OCI-M2 (cell line): ENCODE measurements around the gene IL17F.

Source experiments
- DNase-seq: peaks from one replicate; lab custom pipeline; 2025; ENCODE audit not compliant: unreplicated experiment; lab: John Stamatoyannopoulos, UW

IL17F gene

DNA sequence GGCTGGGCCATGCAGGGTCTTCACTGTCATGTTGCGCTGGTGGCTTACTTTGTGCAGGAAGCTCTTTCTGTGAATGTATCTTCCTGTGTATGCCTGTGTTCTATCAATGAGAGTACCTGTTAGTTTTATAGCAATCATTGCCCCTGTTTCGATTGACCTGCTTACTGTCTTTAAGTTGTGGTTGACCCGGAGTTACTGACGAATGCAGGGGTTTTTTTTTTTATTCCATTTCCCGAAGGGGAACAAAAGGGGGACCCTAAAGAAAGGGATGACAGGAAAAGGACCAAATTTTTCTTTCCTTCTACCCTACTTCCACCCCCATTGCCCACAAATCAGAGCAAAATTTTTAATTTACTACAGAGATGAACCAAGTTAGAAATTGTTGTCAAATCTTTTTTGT is at the start of gene IL17F:
TSS of gene IL17F (minus strand) at position 101 of the 400 bp plus-strand sequence. CDS start at position 30, 71 bp downstream.
- DNase-seq, result no peak

DNA sequence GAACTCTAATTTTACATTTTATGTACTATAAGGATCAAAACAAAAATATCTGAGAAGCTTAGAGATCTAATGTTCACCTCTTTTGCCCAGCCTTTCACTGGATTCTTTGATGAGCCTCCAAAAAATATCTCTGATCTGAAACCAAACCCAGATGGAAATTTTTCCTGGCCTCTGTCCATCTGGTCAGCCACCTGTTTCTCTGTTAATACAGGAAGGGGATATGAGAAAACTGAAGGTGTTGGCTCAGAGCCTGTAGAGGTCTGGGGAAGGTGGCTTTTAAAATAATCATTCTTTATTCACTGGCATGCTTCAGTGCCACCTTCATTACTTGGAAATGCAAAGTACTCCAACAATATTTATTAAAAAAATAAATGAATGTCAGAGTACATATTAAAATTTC is 48.8 kb upstream of the IL17F start:
- no peak for DNase-seq

DNA sequence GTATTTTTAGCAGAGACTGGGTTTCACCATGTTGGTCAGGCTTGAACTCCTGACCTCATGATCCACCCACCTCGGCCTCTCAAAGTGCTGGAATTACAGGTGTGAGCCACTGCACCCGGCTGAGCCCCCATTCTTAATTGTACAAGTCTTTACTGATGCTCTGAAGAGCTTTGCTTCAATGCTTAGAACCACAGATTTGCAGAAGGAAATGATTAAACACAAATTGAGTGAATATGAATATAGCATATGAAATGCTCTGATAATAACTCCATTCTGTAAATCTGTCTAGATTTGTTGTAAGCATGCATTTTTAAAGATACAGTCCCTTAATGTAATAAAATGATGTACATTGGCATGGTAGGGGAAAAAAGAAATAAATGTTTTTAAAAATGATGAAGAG is 44.5 kb upstream of the IL17F start:
- no peak for DNase-seq

DNA sequence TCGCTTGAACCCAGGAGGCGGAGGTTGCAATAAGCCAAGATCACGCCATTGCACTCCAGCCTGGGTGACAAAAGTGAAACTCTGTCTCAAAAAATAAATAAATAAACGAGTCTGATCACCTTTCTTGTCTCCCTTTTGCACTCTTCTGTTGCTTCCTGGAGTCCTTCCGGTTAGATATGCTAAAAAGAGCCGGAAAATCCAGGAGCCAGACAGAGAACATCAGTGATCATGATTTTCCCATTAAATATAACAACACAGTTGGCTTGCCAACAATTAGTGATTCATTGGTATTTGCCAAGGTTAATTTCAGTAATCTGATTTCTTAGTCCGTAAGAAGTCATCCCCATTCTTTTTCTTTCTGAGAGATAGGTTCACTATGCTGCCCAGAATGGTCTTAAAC is 43.9 kb upstream of the IL17F start:
- DNase-seq, result no peak

DNA sequence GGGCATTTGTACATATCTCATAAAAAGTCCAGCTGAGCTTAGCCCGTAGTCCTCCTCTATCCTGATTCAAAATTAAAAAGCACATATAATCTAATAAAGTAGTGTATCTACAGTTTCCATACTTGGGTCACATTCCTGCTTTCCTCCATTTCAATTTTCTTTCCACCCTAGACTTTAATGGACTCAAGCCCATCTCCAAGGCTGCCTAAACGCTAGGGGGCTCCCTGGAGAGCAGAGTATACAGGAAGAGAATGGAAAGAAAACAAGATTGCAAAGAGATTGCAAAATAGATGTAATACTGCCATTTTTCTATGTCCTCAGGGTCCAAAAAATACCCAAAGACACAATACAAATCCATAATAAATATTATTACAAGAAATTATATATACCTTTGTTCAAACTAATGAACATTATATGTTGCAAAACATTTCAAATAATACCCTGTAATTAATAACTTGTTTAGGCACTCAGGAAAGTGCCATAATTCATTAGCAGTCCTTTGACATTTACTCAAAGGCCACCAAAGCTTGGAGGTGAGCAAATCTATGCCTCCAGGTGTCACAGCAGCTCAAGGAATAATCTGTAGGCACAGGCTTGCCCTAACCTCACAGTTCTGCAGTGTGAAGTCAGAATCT is 42.6 kb upstream of the IL17F start:
- no peak for DNase-seq

DNA sequence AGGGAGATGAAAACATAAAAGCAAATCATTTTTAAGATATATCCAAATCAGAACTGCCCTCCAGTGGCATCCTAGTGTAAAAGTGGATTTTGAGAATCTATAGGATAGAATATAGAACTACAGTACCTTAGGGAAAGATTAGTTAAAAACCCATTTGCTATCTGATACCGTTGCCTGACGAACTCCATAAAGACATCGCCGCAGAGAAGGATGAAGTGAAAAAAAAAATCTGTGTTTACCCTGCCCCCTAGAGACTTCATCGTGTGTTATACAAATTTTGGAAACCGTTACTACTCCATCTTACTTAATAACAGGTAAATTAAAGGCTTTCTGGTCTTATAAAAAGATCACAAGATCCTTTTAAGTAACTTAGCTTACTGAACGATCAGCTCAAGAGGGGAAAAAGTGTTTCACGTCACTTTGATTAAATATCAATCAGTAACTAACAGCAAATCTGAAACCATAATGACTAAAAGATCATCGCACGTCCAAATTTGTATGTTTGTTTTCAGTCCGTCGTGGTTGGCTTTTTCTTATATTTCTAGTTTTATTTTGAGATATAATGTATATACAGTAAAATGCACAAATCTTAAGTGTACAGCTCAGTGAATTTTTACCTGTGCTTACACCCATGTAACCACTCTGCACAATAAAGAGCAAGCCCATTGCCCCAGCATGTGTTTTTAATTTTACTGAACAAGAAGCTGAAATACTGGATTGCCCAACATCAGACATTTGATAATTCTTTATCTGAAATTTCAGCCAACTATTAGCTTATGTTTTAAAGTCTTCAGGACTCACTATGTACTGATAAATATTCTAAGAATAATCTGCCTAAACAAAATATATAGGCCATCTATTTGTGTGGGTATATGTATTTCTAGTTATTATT is 41.1 kb upstream of the IL17F start:
- DNase-seq, result no peak

DNA sequence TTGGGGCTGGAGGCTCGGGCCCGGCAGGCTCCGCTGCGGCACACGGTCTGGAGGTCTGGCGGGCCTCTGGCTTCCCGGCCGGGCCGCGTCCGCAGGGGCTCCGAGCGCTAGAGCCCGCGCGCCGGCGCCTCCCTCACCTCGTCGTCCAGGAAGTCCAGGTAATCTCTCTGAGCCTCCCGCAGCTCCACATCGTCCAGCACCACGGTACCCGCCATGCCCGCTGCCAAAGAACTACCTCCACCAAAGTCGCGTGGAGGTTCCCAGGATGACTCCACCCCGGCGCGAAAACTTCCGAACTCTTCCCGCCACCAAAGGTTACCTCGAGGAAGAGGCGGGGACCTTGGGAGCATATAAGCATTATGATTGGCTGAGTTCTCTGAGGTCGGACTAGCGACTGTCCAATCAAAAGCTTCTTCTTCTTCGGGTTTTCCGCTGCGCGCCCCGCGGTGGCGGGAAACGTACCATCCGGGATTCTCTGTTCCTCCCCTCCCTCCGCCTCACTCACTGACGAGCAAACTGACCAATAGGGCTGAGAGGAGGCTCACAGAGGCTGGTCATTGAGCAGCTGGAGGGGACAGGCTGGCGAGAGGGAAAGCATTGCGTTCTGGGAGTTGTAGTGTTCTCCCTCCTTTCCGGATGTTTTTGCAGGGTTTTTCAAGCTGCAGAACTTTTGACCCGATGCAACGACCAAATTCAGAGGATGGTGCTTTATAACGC is 40.3 kb upstream of the IL17F start, which contains the start of gene MCM3:
TSS of gene MCM3 (minus strand) at position 283 of the 717 bp plus-strand sequence. CDS start at position 215, 68 bp downstream.
- DNase-seq, result peak; percentile 97

DNA sequence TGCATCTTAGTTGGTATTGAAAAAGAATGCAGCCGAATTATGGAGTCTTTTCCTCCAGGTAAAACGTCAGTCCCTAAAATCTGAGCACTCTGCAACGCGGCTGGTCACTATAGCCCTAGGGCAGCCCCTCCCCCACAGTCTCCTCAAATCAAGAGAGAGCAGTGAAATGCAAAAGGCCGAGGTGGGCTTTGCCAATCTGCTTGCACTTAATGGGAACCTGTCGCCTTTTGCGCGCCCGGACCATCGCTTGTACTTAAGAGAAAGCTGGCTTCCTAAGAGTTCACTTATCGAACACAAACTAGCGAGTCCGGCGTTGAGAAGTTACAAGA is 39.8 kb upstream of the IL17F start:
- DNase-seq, result no peak

DNA sequence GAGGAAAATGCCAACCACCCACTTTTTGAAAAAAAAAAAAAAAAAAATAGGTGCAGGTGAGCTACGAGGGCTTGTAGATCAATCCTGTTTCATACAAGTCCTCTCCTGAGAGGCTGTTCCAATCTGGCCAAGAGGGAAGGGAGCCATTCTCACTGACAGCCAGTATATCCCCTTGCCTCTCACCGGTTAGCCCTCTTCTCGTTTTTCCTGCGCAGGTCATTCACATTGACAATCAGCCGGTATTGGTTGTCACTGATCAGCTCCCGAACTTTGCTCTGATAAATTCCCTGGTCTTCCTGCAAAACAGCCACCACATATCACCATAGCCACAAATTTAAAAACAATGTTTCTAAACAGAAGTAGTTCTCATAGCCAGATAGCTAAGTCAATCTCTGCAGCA is 38.8 kb upstream of the IL17F start:
- DNase-seq, result no peak

DNA sequence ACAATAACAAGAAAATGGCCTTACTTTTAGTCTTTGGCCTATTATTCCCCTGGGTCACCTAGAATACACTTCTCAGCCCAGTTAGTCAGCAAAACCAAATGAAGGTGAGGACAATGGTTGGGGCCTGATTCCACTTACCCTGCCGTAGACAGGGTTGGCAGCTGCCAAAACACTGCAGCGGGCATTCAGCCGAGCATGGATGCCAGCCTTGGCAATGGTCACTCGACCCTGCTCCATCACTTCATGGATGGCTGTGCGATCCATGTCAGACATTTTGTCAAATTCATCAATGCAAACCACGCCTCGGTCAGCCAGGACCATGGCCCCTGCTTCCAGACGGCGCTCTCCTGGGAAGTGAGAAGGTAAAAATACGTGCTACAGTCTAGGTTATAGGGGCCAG is 31.8 kb upstream of the IL17F start:
- no peak for DNase-seq

DNA sequence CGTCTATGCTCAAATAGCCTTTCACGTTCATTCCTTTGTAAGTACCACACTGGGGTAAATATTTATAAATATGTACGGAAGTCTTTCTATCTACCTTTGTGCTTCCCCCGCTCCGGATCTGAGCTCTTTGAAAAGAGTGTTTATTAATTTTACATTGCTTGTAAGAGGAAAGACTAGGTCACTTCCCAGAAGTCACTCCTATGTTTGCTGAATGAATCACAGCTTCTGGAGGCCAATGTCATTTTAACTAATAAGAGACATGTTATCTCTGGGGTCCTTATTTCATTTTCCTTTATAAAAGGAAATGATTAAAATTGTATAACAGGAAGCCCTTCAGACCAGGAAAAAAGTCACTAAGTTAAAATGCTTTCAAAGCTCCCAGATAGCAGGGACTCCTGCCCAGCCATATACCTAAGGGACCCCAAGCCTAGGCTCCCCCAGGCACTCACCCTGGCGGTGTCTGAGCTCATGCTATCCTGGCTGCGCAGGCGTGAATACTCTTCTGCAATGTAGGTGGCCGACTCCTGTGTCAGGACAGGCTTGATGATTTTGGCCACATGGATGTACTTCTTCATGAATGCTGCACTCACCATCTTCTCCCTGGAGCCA is 27.7 kb upstream of the IL17F start:
- no peak for DNase-seq

DNA sequence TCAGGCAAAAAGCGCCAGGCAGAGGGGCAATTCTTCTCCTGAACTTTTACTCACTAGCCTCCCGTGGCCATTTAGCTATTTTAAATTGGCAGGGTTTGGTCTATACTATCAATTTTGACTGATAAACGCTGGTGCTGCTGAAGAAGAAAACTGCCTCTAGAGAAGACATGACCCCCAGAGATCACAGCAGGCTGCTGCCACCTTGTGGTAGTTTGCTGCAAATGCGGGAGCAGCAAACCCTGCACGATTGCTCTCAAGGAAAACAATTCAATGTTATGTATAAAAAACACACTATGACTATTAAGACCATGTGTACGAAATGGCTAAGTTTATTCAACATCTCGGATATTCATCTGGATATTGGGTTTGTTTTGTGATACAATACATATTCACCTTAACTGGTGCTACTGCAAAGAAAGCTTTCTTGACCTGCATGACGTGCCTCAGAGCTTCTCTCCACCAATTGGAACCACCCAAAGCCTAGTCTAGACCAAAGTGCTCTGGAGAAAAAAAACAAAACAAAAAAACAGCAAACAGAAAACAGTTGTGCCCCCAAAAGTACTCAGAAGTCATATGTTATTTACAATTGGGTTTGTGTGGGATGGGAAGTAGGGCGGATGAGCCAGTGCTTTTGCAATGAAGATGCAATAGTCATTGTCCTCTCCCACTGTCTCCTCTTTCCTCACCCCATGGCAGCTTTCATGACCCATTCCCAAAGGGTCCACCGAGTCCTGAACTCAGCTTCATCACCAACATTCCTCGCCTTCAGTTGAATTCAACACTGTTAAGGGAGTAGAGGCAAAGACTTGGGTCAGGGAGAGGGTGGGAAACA is 19.6 kb upstream of the IL17F start:
- peak; percentile 34 for DNase-seq

DNA sequence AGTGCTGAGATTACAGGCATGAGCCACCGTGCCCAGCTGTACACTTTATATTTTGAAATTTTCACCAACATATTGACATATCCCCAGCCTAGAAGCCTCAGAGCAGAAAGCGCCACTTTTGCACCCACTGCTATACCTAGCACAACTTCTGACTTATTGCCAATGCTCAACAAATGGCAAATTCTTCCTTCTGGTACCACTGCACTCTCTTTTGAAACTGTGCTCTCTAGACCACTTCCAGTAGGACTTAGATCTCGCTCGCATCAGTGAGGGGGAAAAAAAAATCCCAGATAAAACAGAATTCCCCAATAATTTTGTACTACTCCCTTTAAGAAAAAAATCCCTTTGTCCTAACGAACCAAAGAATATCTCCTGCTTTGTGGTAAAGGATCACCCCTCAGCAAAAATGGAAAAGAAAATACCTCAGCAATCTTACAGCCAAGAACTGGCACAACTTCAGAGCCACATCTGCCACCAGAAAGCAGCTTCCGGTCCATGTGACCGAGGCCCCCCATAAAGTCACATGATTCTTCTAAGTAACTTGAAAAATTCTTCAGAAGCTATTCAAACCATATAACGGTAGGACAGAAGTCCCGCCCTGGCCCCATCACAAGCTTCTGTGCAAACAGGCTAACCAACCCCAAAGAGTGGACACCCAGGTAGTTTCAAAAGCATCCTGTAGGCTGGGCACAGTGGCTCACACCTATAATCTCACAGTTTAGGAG is 18.5 kb upstream of the IL17F start:
- no peak for DNase-seq

DNA sequence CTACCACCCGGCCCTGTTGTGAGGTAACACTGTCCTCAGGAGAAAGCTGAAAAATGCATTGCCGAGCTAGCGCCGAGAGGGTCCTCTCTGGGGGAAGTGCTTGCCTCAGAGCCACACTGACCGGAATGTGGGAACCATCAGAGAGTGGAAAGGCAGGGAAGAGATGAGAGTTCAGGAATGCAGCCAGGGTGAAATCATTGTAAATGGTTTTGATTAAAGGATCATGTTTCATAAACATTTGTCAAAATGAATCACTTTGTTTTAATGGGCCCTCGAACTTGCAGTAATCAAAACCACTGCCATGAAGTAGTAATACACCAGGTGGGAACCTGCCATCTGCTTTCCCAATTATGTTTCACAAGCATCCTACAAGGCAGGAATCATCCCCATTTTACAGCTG is 16.9 kb upstream of the IL17F start:
- no peak for DNase-seq

DNA sequence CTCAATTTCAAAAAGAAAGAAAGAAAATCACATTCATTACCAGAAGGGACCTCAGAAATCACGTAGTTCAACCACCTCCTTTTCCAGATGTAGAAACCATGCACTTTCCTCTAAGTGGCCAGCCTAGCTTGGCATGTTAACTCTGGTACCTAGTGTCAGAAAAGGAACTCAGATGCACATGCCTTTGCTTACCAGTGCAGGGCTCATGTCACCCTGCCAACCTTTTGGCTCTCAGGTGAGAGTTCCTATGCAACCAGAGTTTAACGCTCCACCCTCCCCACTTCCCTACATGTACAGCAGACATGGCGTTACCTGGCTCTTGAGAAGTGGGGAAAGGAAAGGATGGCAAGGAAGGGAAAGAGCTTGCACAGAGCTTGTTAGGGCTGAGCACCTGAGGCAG is 16.3 kb upstream of the IL17F start:
- DNase-seq, result no peak

DNA sequence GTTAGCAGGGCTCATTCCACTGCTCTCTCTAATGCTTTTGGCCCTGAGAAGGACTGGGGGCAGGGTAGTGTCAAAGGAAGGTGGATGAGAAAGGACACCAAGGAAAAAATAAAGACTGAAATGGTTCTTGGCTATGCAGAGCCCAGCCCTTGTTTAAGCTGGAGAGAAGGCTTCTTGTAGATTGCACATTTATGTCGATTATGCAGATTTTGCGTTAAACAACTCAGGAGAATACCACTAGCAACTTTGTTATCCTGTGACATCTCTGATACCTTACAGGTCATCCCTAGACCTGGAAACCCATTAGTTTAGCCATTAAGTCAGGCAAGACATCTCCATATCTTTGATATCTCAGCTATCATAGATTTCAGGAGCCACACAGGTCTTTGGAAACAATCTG is 11.1 kb upstream of the IL17F start:
- no peak for DNase-seq

DNA sequence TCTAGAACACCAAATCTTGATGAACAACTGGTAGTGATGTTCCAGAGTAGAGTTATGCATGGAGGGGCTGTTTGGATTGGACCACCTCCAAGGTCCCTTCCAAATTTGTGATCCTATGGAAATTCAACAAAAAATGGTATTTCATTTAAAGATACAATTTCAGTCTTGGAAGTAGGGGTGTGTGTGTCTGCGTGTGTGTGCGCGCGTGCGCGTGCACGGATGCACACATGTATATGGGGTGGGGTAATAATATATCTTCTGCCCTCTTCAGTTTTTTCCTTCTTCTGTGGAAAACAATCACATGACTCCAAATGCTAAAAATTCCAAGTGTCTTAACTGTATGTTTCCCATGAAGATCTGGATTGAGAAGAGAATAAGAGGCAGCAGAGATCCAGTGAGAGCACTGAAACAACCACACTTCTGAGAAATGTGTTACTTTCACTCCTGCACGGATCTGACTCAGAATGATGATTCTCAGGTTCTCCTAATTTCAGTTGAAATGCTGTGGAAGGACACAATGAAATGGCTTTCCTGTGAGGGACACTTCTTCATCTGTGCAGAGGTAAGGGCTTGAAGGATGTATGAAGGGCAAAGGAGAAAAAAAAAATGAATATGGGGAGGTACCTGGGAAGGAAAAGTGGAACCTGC is 10.6 kb upstream of the IL17F start:
- no peak for DNase-seq

DNA sequence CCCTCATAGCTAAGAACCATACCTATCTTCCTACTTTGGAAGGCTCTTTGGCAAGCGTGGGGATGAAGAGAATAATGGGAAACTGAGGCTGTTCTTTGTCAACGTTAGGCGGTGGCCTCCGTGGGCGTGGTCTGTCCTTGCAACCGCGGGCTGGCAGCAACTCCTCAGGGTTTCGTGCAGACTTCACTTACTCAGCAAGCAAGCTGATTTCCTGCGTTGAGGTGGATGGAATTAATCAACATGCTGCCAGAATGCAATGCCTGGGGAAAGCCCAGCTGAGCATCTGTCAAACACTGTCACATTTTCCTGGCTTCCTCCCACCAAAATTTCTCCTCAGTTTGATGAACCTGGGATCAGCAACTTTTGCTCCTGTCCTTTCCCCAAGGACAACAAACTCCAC is 9.2 kb upstream of the IL17F start:
- no peak for DNase-seq

DNA sequence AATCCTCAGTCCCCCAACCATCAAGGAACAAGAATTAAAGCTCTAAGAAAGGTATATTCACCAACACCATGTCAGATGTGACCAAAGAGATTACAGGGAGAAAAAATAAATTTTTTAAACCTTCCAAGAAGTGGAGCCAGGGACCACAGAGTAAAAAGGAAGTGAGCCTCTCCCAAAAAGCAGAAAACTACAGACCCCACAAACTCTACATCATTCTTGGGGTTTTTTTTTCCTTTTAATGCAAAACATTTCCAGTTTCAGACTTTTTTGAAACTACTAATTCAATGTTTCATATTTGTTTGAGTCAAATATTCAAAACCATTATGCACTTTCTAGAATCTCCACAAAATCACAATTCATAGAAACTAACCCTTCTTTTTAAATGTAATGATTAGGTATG is 6.8 kb upstream of the IL17F start:
- no peak for DNase-seq

DNA sequence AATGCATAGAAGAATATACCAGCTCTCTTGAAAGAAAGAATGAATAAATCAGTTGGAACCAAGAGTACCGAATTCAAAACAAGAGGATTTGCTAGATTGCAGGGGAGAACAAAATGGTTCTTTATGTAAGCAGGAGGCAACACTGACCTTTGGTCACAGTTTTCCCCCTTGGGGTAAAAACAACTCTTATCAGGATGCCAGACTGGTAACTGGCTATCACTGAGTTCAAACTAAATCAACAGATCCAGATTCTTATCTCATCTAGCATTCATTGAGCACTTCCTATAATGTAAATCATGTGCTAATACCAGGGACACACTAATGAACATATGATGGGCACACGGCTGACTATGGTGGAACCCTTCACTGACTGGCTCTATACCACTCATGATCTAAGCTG is 4.8 kb upstream of the IL17F start:
- no peak for DNase-seq
